Activated CD4-positive, alpha-beta T cell treated with anti-CD3 and anti-CD28 coated beads, Interleukin-2, amount 50 U/mL, for 4 hours (primary cell): Measurements from ENCODE around the gene CPEB4.
A peak's percentile ranks its signal among the peaks of the same experiment; 100 is the strongest.

ENCODE experiments used
- DNase-seq, 2 experiments: peaks; one replicate each; pipeline ENCODE4 v3.0.0-alpha.2; 2020

Gene CPEB4

DNA sequence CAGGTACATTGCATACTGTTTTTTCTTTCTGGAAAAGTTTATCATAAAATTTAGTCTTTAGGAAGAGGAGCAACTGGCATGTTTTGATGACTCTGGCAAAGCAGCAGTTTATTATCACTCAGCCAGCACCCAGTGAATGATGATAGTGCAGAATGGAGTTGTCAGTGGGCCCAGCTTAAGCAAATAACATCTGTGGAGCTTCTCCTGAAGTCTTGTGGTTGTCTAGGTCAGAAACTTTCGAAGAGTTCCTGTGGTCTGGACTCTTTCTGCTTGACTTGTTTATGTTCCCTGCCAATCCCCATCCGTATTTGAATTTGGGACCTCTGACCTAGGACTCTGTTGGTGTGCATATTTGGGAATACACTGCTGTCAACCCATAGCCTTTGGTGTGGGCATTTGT is 62.7 kb downstream of the CPEB4 start:
- DNase-seq: no peak

DNA sequence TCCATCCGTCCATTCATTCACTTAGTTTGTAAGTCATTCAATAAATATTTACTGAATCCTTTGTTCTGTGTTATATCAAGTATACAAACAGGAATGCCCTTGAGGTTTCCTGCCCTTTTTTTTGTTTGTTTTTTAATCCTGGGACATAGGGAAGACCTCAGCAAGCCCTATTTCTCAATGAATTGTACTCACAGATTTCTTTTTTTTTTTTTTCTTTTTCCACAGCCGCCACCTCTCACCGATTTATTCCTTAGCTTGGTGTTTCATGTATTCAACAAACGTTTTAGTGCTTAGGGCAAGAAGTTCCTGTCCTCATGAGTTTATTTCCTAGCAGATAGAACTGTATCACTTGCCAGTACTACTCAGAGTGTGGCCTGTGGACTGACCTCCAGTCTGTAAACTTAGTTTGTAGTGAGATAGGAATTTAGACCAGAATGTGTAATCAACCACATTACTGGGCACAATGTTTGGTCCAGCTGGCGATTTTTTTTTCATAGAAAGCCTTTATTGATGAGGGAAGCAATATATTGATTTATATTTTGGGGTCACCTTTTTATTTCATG is 65.5 kb downstream of the CPEB4 start:
- no peak for DNase-seq

DNA sequence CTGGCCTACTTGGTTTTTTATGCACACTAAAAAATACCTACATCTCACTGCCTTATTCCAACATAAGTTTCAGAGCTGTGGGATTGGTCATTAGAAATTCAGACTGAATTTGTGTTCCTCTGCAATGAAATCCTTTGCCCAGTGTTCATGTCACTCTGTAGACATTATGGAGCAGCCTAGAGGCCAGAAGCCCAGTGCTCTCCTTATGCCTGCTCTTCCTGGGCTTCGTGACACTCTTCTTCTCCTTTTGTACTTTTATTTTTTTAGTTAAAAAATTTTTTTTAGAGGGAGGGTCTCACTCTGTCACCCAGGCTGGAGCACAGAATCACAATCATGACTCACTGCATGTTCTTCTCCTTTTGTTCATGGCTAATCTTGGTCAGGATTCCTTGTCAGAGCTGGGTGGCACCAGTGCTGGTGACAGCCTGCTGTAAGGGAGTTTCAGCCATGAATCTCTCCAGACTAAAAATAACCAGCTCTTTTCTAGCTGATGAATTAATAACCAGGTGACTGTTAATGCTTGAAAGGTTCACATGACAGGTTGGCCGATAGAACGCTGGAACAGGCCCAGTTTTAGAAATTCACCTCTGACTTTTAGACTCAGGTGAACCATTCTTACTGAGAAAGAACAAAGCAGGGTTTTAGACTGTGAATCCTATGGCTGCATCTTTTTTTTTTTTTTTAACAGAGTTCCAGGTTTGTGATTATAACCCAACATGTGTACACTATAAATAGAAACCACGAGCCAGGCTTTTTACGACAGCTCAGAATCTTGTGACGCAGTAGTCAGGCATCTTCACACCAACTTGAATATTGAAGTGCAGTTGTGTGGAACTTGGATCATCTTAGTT is 66.7 kb downstream of the CPEB4 start:
- no peak for DNase-seq

DNA sequence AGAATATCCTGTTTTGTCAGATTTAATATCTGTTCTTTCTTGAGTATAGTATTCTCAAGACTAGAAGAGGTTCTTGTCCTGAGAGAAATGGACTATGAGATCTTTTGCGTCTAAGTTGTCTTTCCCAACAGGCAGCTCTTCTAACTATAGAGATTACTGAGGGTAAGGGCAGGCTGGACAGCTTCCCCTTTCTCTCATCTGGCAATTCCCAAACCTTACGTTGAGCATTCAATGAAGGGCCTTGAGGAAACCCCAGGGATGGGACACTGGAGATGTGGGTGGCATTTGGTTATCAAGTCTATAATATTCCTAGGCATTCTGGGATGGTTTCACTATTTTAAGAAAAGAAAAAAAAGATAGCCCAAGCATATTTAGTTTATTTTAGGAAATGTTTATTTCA is 72.8 kb downstream of the CPEB4 start:
- DNase-seq: no peak

DNA sequence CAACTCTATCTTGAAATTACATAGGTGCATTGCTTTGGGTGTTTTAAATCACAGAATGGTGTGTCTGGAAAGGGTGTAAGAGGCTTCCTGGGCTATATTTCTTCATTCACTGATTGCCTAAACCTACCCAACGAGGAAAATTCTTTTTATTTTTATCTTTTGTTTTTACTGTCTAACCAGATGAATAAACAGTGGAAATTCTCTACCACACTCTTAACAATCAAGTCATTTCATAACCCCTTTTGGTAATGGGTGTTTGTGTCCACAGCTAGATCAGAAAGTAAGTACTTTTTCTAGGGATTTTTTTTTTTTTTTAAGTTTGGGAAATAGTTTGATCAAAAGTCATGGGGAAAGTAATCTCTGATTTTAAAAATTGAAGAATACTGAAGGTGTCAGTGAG is 73.3 kb downstream of the CPEB4 start:
- DNase-seq: no peak

DNA sequence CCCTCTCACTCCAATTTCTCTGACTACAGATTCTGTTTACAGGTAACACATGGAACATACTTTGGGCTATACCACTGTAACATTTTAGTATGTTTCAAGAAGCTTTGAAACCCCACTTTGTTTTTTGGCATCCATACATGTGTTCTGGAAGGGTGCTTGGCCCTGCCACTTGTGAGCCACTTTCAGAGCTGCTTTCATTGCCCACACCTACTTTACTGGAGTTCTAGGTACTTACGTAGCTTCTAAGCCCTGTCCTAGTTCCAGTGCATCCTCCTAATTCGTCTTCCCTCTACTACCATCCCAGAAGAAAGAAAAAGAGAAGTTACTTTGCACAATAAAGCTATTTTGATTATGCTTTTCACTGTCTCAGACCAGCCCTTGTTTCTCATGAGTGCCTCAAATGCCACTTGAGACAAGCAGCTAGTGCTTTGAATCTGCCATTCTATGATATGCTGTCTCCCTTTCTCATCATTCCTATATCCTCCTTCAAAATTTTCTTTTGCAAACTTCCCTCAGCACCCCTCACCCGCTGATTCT is 74.4 kb downstream of the CPEB4 start:
- DNase-seq: no peak

DNA sequence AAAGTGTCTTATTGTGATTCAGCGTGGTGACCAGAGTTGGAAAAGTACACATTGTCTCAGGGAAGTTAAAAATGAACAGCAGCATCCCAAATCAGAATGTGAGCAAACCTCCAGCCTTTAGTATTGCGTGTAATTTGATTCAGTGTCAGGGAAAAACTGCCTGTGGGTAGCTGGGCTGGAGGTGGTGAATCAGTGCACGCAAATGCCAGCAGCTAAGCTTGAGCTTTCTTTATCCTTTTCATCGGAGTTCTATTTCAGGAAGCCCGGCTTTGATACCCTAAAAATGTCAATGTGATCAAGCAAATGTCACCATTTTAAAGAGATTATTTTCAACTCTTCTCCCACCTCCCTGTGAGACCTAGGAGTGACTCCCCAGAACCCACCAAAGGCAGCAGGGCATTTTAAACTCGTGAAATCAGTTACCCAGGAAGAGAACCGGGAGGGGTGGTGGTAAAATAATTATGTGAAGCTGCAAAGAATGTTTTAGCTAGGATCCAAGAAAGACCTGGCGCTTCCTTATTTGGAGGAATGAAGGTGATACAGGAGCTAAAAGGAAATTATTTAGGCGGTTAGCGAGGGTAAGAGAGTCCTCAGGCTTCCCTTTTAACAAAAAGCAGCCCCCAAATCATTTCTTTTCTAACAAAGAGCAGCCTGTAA is 75.2 kb downstream of the CPEB4 start:
- no peak for DNase-seq

DNA sequence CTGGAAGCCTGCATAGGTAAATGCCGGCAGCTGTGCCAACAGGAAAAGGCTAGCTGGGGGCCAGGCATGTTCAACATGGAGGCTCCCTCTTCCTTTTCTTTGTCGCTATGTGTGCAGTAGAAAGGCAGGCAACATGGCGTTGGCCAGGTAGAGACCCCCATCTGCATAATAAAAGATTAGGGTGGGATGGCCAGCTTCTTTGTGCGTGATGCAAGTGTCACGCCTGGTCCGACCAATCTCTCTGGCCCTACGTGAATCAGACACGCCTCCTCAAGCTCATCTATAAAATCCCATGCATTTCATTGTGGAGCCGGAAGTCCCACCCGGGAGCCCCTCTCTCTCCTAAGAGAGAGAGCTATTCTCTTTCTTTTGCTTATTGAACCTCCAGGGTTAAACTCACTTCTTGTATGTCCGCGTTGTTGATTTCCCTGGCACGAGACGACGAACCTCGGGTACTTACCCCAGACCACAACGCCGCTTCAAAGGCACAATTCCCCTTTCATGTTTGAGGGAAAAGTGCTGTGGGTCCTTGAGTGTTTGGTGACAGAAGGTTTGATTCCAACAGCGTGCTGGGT is 75.8 kb downstream of the CPEB4 start:
- DNase-seq: no peak

DNA sequence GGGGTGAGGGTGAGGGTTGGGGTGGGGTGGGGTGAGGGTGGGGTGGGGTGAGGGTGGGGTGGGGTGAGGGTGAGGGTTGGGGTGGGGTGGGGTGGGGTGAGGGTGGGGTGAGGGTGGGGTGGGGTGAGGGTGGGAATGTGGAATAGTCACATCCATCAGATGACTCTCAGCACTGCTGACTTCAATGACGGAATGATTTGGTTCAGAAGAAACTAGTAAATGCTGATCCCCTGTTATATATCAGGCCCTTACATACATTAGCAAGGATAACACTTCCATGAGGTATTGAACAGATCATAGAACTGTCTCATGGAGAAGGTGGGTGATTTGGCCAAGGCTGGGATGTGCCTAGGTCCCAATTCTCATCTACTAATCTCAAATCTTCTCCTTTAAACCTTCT is 76.4 kb downstream of the CPEB4 start:
- DNase-seq: no peak

DNA sequence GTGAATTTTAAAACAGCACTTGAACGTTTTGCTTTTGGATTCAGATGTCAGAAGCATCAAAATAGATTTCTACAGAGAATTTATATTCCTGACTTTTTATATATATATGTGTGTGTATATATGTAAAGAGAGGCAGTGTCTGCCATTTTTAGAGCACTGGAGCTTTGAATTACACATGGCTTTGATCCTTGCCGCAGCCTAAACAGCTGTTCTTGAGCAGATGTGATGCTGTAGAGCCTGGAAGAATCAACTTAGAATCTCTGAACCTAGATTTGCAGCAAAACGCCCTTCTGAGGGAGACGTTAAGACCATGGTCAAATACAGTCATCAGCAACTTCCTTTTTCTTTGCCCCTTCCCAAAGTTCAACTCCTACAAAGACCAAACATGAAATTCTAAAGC is 79.1 kb downstream of the CPEB4 start:
- no peak for DNase-seq

DNA sequence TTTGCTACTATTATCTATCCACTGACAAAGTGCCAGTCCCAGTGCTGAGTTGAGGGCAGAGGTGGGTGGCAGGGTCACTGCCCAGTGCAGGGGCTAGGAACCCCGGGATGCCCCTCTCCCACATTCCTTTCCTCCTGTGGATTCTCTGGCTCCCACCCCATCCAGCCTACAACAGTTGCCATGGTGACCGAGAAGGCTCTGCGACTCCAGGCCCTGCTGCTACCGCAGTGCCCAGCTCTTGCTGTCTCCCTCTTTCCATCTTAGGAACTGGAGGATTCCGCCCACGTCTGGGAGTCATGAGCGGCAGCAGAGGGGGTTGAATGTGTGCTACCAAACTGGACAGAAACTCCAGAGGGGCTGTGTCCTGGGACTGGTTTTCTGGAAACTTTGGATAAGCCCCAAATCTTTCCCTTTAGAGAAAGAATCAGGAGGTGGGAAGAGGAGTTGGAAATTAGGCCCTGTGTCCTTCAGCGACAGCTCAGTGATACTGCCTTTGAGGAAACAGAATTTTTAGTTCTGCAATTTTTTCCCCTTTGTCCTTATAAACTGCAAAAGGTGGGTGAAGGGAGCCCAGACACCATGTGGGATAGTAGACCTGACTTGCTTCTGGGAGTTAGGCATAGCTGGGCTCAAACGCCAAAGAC is 80.1 kb downstream of the CPEB4 start:
- no peak for DNase-seq

DNA sequence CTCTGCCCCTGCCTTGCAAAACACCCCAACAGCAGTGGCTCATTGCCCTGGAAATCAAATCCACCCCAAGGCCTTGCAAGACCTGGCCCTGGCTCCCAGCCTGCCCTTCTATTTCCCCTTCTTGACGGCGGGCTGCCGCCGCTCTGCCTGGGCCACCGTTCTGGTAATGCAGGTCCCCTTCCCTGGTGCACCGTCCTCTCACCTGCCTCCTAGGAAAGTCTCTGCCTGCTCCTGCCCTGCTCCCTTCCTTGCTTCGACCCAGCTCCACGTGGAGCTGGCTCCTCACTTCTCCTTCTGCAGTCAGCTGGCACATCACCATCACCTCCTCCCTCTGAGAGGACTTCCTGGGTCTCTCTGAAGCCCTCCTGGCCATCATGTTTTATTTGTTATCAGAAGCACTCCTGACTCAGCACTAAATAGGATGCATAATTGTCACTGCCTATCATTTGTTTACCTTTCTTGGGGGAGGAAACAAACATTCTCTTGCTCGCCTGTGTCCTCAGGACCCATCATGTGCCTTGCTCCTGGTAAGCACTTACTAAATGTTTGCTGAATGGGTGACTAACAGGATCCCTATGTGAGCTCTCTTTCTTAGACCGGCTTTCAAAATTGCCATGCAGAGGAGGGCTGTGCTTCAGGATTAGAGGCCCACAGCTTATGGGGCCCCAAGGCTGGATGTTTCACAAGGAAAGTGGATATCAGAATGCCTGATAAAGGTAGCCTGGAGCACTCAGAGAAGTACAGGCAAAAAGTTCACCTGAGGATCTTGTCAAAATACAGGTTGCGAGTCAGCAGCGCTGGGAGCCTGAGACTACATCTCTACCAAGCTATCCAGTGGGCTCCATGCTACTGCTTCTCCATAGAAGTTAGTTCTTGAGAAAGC is 81.3 kb downstream of the CPEB4 start:
- DNase-seq: no peak

DNA sequence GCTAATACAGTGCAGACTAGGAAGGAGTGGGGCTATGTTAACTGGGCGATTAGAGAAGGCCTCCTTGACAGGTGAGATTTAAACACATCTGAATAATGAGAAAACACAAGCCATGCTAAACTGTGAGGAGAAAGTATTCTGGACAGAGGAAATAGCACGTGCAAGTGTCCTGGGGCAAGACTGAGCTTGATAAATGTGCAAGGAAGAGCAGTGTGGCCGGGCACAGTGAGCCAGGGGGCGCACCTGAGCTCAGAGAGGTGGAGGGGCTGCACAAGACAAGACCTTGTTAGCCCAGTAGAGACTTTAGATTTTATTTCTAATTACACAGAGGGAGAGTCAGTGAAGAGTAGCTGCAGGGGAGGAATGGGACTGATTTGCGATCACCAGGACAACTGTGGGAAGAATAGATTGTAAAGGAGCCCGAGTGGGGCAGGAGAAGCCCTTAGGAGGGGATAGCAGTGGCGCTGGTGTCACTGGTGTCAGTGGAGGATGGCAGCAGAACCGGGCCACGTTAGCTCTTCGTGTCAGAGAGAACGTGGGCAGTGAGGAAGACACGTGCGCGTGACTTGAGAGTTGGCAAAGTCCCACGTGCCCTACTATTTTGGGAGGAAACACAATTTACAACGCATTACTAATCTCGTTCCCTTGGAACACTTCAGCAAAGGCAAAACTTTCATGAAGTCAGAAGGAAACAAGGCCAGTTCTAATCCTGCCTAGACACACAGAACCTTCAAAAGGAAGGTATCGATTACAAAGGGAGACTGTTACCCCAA is 82.9 kb downstream of the CPEB4 start:
- DNase-seq: no peak

DNA sequence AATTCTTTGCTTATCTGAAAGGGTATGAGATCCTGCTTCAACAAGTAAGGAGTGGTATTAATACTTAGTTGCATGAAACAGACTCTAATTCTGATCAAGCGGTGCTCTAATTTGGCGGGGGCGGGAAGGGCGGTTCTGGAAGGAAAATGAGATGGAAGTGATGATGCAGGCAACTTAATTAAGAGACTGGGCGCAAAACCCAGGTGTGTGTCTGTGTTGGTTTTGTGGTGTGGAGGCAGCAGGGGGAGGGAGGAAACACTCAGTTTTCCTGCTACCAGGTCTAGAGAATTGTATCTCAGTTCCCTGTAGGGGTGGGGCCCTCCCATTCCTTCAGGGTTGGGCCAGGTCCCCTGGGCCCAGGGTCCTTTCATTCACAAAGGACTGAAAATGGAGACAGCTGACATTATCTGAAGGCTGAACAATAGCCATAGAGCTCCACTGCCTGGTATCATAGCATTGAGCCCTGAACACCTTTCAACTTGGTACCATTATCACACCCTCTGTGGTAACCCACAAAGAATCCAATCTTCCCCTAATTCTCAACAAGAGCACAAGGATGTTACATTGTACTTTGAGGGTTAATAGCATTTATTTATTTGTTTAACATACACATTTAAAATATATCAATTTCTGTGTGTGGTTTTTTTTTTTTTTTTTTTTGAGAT is 83.7 kb downstream of the CPEB4 start:
- no peak for DNase-seq

DNA sequence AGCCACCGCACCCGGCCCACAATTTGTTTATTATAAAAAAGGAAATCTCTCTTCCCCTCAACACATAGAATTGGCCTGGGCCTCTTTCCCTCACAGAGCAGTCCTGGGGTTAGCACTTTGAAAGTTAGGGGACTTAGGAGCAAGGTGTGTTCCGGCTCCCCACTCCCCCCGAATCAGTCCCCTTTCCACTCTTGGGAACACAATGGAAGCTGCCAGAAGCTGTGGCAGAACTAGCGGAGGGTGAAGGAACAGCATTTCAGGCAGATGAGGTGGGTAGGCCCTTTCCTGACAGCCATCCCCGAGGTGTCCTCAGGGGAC is 84.4 kb downstream of the CPEB4 start:
- no peak for DNase-seq

DNA sequence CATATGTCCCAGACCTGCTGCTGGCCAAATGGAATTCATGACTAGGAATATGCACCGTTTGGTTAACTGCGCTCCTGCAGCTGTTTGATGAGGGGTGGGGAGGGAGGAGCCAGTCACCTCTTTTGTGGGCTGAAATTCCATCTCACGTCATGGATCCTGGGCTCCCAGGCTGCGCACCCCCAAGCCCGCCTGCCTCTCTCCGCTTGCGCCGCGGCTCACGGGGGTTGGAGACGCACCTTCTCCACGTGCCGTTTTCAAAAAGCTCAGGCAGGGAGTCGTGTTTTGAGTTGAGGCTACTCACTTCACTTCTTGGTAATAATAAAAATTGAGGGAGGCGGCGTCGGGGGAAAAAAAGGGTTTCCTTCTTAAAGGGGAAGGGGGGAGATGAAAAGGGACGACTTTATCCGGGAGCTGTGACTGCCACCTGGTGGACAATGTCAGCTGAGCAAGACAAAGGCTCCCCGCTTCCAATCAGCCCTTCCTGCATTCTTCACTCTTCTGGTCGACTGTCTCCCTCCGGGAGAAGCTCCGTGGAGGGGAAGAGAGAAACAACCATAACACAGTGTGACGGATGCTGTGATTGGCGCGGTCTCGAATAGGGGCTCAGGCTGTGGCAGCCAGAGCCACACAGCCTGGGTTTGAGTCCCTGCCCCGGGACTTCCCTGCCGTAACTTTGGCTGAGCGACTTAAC is 84.9 kb downstream of the CPEB4 start:
- DNase-seq: peak; percentile 70 to 74

DNA sequence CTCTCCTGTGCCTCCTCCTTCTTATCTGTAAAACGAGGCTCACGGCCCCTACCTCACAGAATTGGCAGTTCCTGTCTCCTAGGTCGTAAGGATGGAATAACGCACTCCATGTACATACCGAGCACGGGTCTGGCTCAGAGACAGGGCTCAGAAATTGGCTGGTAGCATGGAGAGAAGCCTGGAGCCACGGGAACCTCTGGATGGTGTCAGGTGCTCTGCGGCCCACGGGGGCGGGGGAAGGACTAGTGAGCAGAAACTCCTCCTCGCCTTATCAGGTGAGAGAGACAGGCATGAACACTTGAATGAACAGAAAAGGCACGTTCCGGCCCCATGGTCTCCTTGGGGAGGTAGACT is 85.4 kb downstream of the CPEB4 start:
- DNase-seq: no peak

DNA sequence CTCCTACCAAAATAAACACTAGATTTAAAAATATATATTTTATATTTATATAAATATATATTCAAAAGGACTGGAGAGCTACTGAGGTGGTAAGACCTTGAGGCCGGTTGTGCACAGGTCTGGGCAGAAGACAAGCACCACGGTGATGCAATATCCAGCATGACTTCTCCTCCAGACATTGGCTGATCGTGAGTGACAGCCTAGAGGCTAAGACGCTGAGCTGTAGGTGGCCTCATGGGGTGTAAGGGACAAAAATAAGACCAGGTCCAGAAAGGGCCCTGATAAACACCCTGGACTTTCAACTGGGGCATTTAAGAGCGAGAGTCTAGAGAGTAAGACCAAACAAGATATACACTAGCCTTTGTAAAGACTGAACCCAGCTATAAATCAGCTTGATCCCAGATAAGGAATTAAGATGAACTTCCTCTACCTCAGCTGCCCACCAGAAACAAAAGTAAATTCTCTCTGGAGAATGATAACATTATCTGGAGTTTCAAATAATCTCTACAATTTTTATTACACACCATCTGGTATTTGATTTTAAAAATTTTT is 86.6 kb downstream of the CPEB4 start:
- DNase-seq: no peak

DNA sequence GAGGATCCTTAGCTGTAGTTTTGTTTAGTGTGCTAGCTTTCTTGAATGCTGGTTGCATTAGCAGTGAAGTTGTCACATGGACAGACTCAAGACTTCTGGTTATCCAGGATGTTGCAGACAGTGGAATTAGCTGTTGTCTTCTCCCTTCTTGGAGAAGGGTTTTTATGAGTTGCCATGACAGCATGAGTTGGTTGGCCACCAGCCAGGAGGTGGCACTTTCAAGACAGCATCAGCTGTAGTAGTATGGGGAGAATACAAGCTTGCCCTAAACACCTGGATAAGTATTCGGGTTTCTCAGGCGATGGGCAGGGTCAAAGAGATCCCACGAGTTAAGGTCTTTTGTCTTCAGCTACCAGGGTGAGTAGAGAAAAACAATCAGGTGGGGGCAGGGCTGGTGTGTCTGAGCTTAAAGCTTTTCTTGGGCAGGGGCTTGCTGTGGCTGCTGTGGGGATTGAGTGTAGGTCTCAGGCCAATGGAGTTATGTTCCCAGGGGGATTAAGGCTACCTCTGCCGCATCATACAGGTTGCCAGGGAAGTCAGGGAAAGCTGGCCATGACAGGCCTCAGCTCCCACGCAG is 93.1 kb downstream of the CPEB4 start:
- no peak for DNase-seq

DNA sequence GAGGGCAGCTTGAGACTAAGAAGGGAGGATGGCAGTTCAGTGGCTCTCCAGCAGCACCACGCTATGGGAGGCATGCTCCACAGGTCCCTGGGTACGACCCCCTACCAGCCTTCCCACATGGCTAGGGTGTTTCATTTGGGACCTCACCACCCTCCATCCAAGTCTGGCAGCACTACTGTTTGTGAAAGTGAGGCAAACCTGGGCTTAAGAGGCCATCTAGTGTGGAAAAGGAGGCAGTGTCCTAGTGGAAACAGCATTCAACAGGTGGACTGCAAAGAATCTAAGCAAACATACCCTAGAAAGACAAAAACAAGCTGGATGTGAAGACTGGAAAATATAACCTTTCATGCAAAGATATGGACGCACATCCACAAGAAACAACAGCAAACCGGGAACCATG is 96.1 kb downstream of the CPEB4 start:
- DNase-seq: no peak
